ENCODE results near the gene HTRA1.

DNA sequence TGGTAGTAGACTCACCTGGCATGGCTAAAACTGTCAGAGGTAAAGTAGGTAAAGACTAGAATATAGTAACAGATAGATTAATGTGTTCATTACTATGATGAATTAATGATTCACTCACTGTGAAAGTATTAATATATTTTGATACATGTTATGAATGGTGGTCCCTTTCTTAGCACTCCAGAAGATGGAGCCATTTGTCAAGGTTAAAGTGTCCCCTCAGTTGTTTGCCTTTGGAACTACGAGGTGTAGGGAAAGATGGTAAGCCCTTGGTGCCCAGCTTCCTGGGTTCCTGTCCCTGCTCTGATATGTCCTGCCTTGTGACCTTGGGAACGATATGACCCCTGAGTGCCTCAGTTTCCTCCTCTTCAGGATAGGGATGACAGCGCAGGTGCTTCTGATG lies 49.4 kb downstream of the HTRA1 start:
- TF ChIP-seq, protein P1, sequence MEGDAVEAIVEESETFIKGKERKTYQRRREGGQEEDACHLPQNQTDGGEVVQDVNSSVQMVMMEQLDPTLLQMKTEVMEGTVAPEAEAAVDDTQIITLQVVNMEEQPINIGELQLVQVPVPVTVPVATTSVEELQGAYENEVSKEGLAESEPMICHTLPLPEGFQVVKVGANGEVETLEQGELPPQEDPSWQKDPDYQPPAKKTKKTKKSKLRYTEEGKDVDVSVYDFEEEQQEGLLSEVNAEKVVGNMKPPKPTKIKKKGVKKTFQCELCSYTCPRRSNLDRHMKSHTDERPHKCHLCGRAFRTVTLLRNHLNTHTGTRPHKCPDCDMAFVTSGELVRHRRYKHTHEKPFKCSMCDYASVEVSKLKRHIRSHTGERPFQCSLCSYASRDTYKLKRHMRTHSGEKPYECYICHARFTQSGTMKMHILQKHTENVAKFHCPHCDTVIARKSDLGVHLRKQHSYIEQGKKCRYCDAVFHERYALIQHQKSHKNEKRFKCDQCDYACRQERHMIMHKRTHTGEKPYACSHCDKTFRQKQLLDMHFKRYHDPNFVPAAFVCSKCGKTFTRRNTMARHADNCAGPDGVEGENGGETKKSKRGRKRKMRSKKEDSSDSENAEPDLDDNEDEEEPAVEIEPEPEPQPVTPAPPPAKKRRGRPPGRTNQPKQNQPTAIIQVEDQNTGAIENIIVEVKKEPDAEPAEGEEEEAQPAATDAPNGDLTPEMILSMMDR (IDR thresholded peaks at IDR 0.05) = no peak
- TF ChIP-seq POLR2A (IDR thresholded peaks at IDR 0.05) (no peak), POLR2AphosphoS5 (IDR thresholded peaks at IDR 0.05) (no peak)

Data from breast epithelium (tissue), 3 donors.